Measurements from ENCODE around the gene MTA1.

MTA1 gene

DNA sequence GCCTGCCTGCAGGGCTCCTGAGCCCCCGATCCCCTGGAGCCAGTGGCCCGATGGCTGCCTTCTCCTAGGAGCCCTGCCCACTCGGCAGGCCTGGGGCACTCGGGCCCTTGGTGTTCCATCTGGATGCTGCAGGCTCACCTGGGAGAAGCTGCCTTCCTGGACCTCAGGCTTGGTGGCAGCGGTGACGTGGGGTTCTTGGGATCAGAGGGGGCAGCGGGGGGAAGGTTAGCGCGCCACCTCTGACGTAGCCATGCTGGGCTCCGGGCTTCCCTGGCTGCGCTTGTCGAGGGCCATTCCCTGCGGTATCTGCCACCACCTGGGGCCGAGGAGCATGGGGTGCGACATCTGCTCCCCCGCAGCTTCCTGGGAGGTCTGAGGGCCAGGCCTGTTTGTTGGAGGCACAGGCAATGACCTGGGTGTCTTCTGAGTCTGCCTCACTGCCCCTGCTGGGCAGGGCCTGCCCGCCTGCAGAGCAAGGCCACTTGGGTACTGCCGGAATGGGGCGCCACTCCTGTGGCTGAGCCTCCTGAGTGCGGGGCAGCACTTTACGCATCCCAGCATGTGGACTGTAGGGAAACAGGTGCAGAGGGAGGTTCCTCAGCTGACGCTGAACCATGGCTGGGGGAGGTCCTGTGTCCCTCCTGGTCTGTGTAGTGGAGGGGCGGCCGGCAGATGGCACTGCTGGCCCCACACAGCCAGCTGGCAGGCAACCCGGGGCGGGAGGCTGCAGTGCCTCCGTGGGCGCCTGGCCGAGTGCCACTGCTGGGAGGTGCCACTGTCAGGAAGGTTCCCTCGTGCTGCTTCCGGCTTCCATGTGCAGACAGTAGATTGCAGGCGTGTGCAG, 20.3 kb downstream of the MTA1 start:
- no peak overlapping the region for H3K4me3 ChIP-seq (ENCODE audit: low read depth, low read length)
- TF ChIP-seq, protein P1, sequence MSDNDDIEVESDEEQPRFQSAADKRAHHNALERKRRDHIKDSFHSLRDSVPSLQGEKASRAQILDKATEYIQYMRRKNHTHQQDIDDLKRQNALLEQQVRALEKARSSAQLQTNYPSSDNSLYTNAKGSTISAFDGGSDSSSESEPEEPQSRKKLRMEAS (IDR thresholded peaks at IDR 0.05; ENCODE audit: low read depth, low read length), result no peak
- DNase-seq (ENCODE audit: low read depth), result no peak

- H3K4me3 ChIP-seq (ENCODE audit: low read depth, low read length), result no peak overlapping the region
- no peak for TF ChIP-seq POLR2A (IDR thresholded peaks at IDR 0.05; ENCODE audit: extremely low read depth, insufficient read length)
- TF ChIP-seq, protein P1 (IDR thresholded peaks at IDR 0.05; ENCODE audit: low read depth, low read length), result no peak
- no peak for TF ChIP-seq MYC (IDR thresholded peaks at IDR 0.05; ENCODE audit: low read depth, low read length)
- TF ChIP-seq, protein P2, sequence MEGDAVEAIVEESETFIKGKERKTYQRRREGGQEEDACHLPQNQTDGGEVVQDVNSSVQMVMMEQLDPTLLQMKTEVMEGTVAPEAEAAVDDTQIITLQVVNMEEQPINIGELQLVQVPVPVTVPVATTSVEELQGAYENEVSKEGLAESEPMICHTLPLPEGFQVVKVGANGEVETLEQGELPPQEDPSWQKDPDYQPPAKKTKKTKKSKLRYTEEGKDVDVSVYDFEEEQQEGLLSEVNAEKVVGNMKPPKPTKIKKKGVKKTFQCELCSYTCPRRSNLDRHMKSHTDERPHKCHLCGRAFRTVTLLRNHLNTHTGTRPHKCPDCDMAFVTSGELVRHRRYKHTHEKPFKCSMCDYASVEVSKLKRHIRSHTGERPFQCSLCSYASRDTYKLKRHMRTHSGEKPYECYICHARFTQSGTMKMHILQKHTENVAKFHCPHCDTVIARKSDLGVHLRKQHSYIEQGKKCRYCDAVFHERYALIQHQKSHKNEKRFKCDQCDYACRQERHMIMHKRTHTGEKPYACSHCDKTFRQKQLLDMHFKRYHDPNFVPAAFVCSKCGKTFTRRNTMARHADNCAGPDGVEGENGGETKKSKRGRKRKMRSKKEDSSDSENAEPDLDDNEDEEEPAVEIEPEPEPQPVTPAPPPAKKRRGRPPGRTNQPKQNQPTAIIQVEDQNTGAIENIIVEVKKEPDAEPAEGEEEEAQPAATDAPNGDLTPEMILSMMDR (IDR thresholded peaks at IDR 0.05; ENCODE audit: low read depth, low read length), result no peak
- DNase-seq (ENCODE audit: low read depth), result no peak
Measured at GRCh38 chr14:105440554-105440900, 20.9 kb downstream of the MTA1 start.

DNA sequence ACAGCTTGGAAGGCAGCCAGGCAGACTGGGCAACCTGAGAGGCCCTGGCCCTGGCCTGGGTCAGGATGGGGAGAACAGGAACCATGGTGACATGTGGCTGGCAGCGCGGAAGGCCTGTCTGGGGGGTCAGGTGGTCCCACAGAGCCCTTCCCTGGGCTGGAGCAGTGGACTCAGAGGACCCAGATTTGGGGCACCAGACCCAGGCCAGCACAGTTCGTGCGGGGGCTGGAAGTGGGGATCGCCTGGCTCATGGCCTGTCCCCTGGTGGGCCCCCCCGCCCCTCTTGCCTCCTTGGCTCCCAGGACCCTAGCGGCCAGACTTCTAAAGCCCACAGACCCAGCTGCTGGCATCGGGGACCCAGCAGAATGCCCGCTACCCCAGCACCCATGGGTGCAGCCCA, 21.4 kb downstream of the MTA1 start:
- no peak for DNase-seq (ENCODE audit: low read depth)
- H3K4me3 ChIP-seq (ENCODE audit: low read depth, low read length), result no peak overlapping the region
- TF ChIP-seq, protein P1 (IDR thresholded peaks at IDR 0.05; ENCODE audit: low read depth, low read length), result no peak
- no peak for TF ChIP-seq MYC (IDR thresholded peaks at IDR 0.05; ENCODE audit: low read depth, low read length)
- TF ChIP-seq POLR2A (IDR thresholded peaks at IDR 0.05; ENCODE audit: extremely low read depth, insufficient read length), result no peak
- TF ChIP-seq, protein P2 (IDR thresholded peaks at IDR 0.05; ENCODE audit: low read depth, low read length), result no peak

GRCh38 chr14:105442125-105442524, 22.5 kb downstream of the MTA1 start:
- no peak for DNase-seq (ENCODE audit: low read depth)
- H3K4me3 ChIP-seq (ENCODE audit: low read depth, low read length), result no peak overlapping the region
- no peak for TF ChIP-seq MYC (IDR thresholded peaks at IDR 0.05; ENCODE audit: low read depth, low read length)
- TF ChIP-seq, protein P2 (IDR thresholded peaks at IDR 0.05; ENCODE audit: low read depth, low read length), result no peak
- TF ChIP-seq POLR2A (IDR thresholded peaks at IDR 0.05; ENCODE audit: extremely low read depth, insufficient read length), result no peak
- TF ChIP-seq, protein P1 (IDR thresholded peaks at IDR 0.05; ENCODE audit: low read depth, low read length), result no peak

DNA sequence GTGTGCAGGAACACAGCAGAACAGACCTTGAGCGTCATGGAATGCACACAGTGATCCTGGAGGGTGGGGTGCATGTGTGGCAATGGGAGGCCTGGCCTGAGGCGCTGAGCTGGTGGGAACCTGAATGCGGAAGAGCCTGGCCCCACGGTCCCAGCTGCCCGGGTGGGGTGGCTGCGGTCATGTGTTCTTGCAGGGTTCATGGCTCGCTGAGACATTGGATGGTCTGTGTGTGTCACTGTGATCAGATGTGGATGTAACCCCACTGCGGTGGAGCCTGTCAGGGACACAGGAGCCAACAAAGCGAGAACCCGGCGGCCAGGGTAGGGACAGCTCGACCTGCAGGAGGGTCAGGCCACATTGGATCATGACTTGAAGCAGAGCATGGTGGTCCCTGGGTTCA, 23.2 kb downstream of the MTA1 start:
- DNase-seq (ENCODE audit: low read depth), result no peak
- no peak overlapping the region for H3K4me3 ChIP-seq (ENCODE audit: low read depth, low read length)
- TF ChIP-seq POLR2A (IDR thresholded peaks at IDR 0.05; ENCODE audit: extremely low read depth, insufficient read length) (no peak), MYC (IDR thresholded peaks at IDR 0.05; ENCODE audit: low read depth, low read length) (no peak)
- TF ChIP-seq, protein P2 (IDR thresholded peaks at IDR 0.05; ENCODE audit: low read depth, low read length), result no peak
- TF ChIP-seq, protein P1 (IDR thresholded peaks at IDR 0.05; ENCODE audit: low read depth, low read length), result no peak

- DNase-seq (ENCODE audit: low read depth), result no peak
- H3K4me3 ChIP-seq (ENCODE audit: low read depth, low read length), result no peak overlapping the region
Measured at GRCh38 chr14:105444859-105445258, 25.2 kb downstream of the MTA1 start.

More at GRCh38 chr14:105444859-105445258, 25.2 kb downstream of the MTA1 start:
- TF ChIP-seq POLR2A (IDR thresholded peaks at IDR 0.05; ENCODE audit: extremely low read depth, insufficient read length), result no peak
- TF ChIP-seq, protein P2 (IDR thresholded peaks at IDR 0.05; ENCODE audit: low read depth, low read length), result no peak
- TF ChIP-seq, protein P1 (IDR thresholded peaks at IDR 0.05; ENCODE audit: low read depth, low read length), result no peak
- no peak for TF ChIP-seq MYC (IDR thresholded peaks at IDR 0.05; ENCODE audit: low read depth, low read length)

Measured in NB4 (cell line).